ENCODE data around the gene MMGT1.

Gene MMGT1

DNA sequence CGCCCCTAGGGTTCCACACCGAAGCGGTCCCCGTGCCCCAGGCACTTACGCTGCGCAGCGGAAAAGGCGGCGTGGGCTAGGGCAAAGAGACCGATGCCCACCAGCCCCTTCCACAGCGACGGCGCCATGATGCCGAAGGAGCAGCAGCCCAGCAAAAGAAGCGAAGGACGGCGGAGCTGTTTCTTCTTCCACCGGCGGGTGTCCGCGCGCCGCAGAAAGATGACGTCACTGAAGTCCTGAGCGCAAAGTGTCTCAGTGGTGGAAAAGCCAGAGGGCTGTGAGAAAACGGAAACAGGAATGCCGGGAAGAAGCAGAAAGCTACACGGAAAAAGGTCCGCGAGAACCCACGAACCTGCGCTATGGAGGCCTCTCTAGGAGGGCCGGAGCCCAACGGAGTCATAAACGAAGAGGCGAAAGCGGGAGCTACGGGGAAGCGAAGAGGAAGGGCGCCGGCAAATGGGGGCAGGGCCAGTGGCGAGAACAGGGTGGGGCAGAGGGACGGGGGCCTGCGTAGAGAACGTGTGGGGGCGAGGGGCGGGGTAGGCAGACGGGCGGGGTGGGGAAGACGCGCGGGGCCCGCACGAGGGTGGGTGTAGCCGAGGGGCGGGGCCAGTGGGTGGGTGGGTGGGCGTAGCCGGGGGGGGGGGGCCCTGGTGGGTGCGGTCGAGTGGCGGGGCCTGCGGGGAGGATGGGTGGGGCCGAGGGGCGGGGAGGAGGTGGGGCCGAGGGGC, at the start of gene MMGT1:
Gene MMGT1, minus strand, starts transcription at position 441 of the 731 bp plus-strand sequence. Its CDS starts 313 bp downstream, at position 128.
- in situ Hi-C loops (cut with MboI; ENCODE audit: low sequenced_read_pairs), result no loop called here

DNA sequence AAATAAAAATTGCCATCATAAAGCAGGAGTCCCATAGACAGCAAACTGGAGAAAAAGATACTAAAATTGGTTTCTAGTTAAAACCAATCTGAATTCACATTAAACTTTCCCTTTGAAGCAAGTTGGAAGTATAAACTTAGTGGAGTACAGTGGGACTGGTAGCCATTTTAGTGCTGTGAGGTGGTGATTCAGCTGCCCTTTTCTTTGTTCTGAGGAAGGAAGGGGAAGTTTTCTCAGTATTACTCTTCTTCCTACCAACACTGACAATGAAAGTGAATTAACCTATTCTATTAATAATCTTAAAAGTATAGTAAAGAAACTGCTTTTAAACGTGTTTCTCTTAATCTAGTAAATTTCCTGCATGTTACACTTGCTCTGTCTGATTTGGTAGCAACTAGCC, 48.1 kb upstream of the MMGT1 start:
- in situ Hi-C loops (cut with MboI; ENCODE audit: low sequenced_read_pairs), result no loop called here

GRCh38 chrX:136021160-136021559, 47.4 kb upstream of the MMGT1 start:
- in situ Hi-C loops (cut with MboI; ENCODE audit: low sequenced_read_pairs), result no loop called here

DNA sequence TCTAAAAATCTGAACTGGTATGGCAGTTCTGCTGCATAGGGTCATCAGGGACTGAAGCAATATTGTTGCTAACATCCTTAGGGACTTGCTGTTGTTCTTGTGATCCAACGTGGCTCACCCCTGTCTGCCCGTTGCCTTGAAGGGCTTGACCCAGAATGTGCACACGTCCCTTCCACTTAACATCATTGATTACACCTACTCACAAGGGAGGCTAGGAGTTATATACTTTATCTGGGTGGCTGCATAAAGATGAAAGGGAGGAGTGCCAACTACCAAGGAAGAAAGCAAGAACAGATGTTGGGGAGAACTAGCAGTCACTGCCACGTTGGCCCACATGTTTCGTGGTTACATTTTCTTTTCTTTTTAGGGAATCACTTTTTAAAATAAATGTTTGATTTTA, 45.4 kb upstream of the MMGT1 start:
- in situ Hi-C loops (cut with MboI; ENCODE audit: low sequenced_read_pairs), result no loop called here

DNA sequence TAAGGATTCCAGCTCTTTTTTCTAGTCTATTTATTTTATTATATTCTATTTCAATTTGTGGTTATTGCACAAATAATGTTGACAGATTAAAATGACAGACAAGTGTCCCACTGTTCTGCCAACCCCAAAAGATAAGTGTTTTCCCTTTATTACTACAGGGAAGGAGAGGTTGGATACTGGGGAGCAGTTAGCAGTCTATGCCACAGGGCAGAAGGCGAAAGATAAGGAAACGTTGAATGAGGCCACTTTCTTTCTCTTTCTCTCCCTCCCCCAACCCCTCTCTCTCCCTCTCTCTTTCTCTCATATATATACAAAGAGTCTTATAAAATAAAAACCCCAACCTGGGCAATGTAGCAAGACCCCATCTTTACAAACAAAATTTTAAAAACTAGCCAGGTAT, 43.1 kb upstream of the MMGT1 start:
- in situ Hi-C loops (cut with MboI; ENCODE audit: low sequenced_read_pairs), result no loop called here

DNA sequence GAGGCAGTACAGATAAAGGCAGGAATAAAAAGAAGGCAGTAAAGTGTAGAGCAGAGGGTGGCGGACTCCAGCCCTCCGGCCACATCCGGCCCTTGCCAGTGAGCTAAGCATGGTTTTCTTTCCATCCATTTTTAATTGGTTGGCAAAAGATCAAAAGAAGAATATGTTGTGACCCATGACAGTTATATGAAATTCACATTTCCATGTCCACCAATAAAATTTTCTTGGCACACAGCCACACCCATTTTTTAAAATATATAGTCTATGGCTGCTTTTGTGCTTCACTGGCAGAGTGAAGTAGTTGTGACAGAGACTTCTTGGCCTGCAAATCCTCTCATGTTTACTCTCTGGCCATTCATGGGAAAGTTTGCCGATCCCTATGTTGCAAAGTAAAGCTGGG, 41.2 kb upstream of the MMGT1 start:
- in situ Hi-C loops (cut with MboI; ENCODE audit: low sequenced_read_pairs), result no loop called here

- in situ Hi-C loops (cut with MboI; ENCODE audit: low sequenced_read_pairs), result no loop called here
Observed at GRCh38 chrX:135988245-135988644, 14.5 kb upstream of the MMGT1 start.

GRCh38 chrX:135985973-135986310, 12.2 kb upstream of the MMGT1 start:
- in situ Hi-C loops (cut with MboI; ENCODE audit: low sequenced_read_pairs), result no loop called here

DNA sequence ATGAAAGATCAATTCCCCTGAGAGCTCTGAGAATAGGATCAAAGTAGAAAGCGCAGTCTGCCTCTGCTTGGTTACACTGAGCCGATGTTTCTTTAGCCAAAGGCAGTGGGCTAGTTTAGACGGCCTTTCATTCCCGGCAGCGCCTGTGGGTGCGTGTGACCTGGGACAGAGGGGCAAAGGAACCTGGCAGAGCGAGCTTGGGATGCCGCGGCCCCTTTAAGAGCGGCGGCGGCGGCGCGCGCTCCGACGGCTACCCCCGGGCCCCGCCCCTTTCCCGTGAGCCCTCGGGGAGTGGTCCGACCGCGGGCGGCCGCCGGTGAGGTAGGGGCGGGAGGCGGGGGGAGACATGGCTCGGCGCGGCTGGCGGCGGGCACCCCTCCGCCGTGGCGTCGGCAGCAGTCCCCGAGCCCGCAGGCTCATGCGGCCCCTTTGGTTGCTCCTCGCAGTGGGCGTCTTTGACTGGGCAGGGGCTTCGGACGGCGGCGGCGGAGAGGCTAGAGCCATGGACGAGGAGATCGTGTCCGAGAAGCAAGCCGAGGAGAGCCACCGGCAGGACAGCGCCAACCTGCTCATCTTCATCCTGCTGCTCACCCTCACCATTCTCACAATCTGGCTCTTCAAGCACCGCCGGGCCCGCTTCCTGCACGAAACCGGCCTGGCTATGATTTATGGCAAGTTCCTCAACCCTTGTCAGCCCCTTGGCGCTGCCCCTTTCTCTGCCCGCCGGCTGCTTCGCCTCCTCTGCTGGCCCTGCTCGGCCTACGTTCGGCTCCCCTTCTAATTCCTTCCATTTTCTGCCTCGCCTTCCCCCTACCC, 11.6 kb upstream of the MMGT1 start, which contains the start of gene SLC9A6:
Gene SLC9A6, plus strand, starts transcription at position 279 of the 816 bp plus-strand sequence. Its CDS starts 224 bp downstream, at position 503.
- in situ Hi-C loops (cut with MboI; ENCODE audit: low sequenced_read_pairs), result no loop called here

DNA sequence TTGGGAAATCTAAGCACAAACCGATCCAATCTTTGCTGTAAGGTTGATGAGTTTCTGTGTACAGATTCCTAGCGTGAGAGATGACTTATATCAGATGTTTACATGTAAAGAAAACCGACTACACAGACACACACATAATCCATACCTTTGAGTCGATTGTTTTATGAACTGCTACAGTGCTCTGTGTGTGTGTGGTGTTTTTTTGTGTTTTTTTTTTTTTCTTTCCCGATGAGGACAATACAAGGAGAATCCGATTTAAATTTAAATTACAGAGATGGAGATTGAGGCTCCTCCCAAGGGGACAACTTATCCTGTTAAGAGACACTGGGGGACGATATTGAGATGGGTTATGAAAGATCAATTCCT, 11.0 kb upstream of the MMGT1 start:
- in situ Hi-C loops (cut with MboI; ENCODE audit: low sequenced_read_pairs), result no loop called here

DNA sequence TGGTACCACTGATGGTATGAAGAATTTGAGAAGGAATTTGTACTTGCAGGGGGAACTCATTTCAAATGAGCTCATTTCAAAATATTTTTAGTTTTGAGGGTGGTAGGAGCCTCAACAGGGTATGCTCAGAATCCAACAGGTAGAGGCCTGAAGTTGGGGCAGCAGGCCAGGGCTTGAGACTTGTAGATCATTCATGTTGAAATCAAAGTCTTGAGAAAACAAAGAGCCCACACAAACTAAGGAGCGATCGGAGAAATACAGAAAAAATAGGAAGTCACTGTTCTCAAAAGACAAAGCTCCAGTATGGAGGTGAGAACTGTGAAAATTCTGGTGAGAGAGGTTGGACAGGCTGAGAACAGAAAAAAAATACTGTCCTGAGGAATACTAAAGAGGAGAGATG, 10.5 kb upstream of the MMGT1 start:
- in situ Hi-C loops (cut with MboI; ENCODE audit: low sequenced_read_pairs), result no loop called here

- in situ Hi-C loops (cut with MboI; ENCODE audit: low sequenced_read_pairs), result no loop called here
Observed at GRCh38 chrX:135982860-135983259, 9.1 kb upstream of the MMGT1 start.

- in situ Hi-C loops (cut with MboI; ENCODE audit: low sequenced_read_pairs), result no loop called here
Observed at GRCh38 chrX:135981668-135982067, 7.9 kb upstream of the MMGT1 start.

DNA sequence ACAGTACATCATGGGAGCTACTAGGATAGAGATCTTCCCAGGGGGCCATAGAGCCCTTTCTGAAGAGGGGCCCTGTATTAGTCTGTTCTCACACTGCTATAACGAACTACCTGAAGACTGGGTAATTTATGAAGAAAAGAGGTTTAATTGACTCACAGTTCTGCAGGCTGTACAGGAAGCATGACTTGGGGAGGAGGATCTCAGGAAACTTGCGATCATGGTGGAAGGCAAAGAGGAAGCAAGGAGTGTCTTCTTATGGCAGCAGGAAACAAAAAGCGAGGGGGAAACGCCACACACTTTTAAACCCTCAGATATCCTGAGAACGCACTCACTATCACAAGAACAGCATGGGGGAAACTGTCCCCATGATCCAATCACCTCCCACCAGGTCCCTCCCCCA, 7.2 kb upstream of the MMGT1 start:
- in situ Hi-C loops (cut with MboI; ENCODE audit: low sequenced_read_pairs), result no loop called here

- in situ Hi-C loops (cut with MboI; ENCODE audit: low sequenced_read_pairs), result no loop called here
Observed at GRCh38 chrX:135977611-135978010, 3.8 kb upstream of the MMGT1 start.

DNA sequence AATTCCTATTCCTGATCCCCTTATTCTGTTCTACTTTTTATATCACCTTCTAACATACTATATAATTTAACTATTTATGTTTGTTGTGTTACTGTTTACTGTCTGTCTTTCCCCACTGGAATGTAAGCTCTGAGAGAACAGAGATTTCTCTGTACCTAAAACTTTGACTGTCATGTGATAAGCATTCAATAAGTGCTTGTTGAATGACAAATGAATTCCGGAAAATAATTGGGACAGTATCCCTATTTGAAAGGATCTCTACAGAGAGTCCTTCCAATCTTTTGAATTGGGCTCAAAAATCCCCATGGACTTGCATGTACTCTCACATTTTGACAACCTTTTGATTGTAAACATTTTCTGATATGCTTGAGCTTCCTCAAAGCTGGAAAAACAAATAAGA, 1.6 kb upstream of the MMGT1 start:
- in situ Hi-C loops (cut with MboI; ENCODE audit: low sequenced_read_pairs), result no loop called here

GRCh38 chrX:135974279-135974856, 580 bp upstream of the MMGT1 start:
- in situ Hi-C loops (cut with MboI; ENCODE audit: low sequenced_read_pairs), result no loop called here

- in situ Hi-C loops (cut with MboI; ENCODE audit: low sequenced_read_pairs), result no loop called here
Observed at GRCh38 chrX:135973025-135973547, 702 bp downstream of the MMGT1 start.

DNA sequence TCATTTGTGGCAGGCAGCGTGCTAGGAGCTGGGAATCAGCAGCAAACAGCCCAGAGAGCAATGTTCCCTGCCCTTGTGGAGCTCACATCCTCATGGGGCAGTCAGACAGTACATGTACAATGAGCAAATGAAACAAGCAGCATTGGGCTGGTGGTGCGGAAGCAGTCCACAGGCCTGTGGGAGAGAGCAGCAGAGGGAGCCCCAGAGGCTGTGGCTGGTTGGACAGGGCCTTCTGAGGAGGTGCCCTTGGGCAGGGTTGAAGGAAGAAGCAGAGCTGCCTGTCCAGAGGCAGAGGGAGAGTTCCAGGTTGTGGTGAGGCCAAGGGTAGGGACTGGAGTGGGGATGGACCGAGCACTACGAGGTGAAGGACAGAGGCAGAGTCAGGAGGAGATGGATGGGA, 22.5 kb downstream of the MMGT1 start:
- in situ Hi-C loops (cut with MboI; ENCODE audit: low sequenced_read_pairs), result no loop called here

DNA sequence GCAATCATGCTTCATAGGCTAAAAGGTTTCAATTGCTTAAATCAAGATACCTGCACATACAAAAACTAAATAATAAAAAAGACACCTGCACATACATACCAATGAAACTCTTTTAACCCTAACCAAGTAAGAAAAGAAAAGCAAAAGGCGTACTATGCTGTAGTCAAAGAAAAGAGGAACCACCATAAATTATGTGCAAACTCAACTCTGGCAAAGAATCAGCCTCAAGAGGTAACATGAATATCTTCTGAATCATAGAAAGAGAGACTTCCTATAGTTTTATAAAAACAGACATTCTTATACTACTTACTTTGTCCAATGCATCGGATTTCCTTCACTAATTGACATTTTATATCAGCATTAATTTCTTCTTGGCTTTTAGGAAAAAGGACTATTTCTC, 29.3 kb downstream of the MMGT1 start:
- in situ Hi-C loops (cut with MboI; ENCODE audit: low sequenced_read_pairs), result no loop called here

GRCh38 chrX:135931644-135932487, 41.9 kb downstream of the MMGT1 start:
- in situ Hi-C loops (cut with MboI; ENCODE audit: low sequenced_read_pairs), result no loop called here

Measured in HL-60/S4 treated with phorbol 12-myristate 13-acetate at 8.2 ng/mL for 4 days and 3 days (cell line).